IPS DF 19.7 (cell line): ENCODE results near the gene EYS.
"Not testable (repeated sequence)": the region's sequence is repeated elsewhere in the genome, so short reads cannot be mapped to it uniquely, and the experiment has no call there.

Source experiments
- DNase-seq: peaks from one replicate; pipeline ENCODE4 v3.0.0-alpha.2; 2013; ENCODE audit warnings: low read depth, low spot score

EYS gene

GRCh38 chr6:65461121-65461520 lies 245.9 kb downstream of the EYS start:
- DNase-seq = no peak

- DNase-seq = no peak
Observed at GRCh38 chr6:65452333-65452732, 254.7 kb downstream of the EYS start.

- no peak for DNase-seq
Observed at GRCh38 chr6:65450451-65450850, 256.6 kb downstream of the EYS start.

- no peak for DNase-seq
Observed at GRCh38 chr6:65449926-65450325, 257.1 kb downstream of the EYS start.

- DNase-seq = no peak
Observed at GRCh38 chr6:65448866-65449265, 258.2 kb downstream of the EYS start.

- no peak for DNase-seq
Observed at GRCh38 chr6:65436281-65436680, 270.7 kb downstream of the EYS start.

- no peak for DNase-seq
Observed at GRCh38 chr6:65416621-65417020, 290.4 kb downstream of the EYS start.

- DNase-seq = no peak
Observed at GRCh38 chr6:65410309-65410708, 296.7 kb downstream of the EYS start.

GRCh38 chr6:65402564-65402963 lies 304.5 kb downstream of the EYS start:
- DNase-seq = no peak

- no peak for DNase-seq
Observed at GRCh38 chr6:65399355-65400084, 307.5 kb downstream of the EYS start.

GRCh38 chr6:65398851-65399250 lies 308.2 kb downstream of the EYS start:
- DNase-seq = no peak

GRCh38 chr6:65350530-65350929 lies 356.5 kb downstream of the EYS start:
- no peak for DNase-seq

- DNase-seq = not testable (repeated sequence)
Observed at GRCh38 chr6:65302655-65303054, 404.4 kb downstream of the EYS start.

GRCh38 chr6:65299236-65299635 lies 407.8 kb downstream of the EYS start:
- no peak for DNase-seq

- DNase-seq = no peak
Observed at GRCh38 chr6:65295812-65296211, 411.2 kb downstream of the EYS start.

- DNase-seq = no peak
Observed at GRCh38 chr6:65289491-65289890, 417.5 kb downstream of the EYS start.

GRCh38 chr6:65285275-65285674 lies 421.8 kb downstream of the EYS start:
- DNase-seq = no peak

GRCh38 chr6:65280060-65280459 lies 427.0 kb downstream of the EYS start:
- DNase-seq = no peak

GRCh38 chr6:65262241-65262640 lies 444.8 kb downstream of the EYS start:
- DNase-seq = no peak

- DNase-seq = no peak
Observed at GRCh38 chr6:65259982-65260381, 447.0 kb downstream of the EYS start.

- DNase-seq = no peak
Observed at GRCh38 chr6:65259059-65259458, 448.0 kb downstream of the EYS start.

GRCh38 chr6:65253041-65253440 lies 454.0 kb downstream of the EYS start:
- DNase-seq = no peak

- DNase-seq = no peak
Observed at GRCh38 chr6:65248101-65248610, 458.9 kb downstream of the EYS start.

- no peak for DNase-seq
Observed at GRCh38 chr6:65231616-65232015, 475.4 kb downstream of the EYS start.
